ENCODE results near the gene DLGAP4. TPM values are rescaled to one million over a fixed set of nuclear protein-coding genes. Genes with fewer than 3 reads are reported as not detected.

The DLGAP4 gene
- total and polyA plus RNA-seq, 2 of the 8 experiments (the other 6 are each of a cell fraction or from before 2014, with no cell fraction given): 41.2 to 57.2 TPM

DNA sequence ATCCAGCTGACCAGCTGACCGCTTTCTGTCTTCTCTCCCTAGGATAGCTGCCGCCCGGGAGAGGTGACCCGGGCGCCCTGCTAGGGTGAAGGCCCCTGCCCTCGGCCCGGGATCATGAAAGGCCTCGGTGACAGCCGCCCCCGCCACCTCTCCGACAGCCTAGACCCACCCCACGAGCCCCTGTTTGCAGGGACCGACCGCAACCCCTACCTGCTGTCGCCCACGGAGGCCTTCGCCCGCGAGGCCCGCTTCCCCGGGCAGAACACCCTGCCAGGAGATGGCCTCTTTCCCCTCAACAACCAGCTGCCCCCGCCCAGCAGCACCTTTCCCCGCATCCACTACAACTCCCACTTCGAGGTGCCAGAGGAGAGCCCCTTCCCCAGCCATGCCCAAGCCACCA is 125.5 kb downstream of the DLGAP4 start:
- no peak for FAIRE-seq
- peaks cover 0 to 5% of the 10 kb centered on the region in 2 experiments for H4K20me1 ChIP-seq (replicated peaks in 1 of 2; ENCODE audit: control insufficient read depth in 1 of 2, insufficient read depth in 2 of 2, low read length in 2 of 2)
- 90% methylated on average over 18 of the region's 24 CpGs; no CpG with 5 or more reads in 1 of the 2 experiments for whole genome bisulfite sequencing, 2 experiments (ENCODE audit: extremely low coverage in 1 of 2, insufficient coverage in 1 of 2, insufficient read length in 1 of 2, insufficient replicate concordance in 2 of 2, low coverage in 1 of 2, low lambda C conversion rate in 2 of 2, missing lambda C conversion rate in 1 of 2)
- H3K4me1 ChIP-seq (replicated peaks in 1 of 4; ENCODE audit: control insufficient read depth in 3 of 4, insufficient read depth in 4 of 4, low read length in 3 of 4): peaks cover 0 to 4% (median 2%) of the 10 kb centered on the region in 4 experiments; a peak in 3 of 7 replicates
- H2BK15ac ChIP-seq (ENCODE audit: low read length): no peak overlapping the region
- H3K9me3 ChIP-seq (ENCODE audit: insufficient read depth in 2 of 2, low read depth in 1 of 2, low read length in 1 of 2): no peaks in the 10 kb centered on the region
- no peak overlapping the region for H3K14ac ChIP-seq (ENCODE audit: insufficient read length)
- no peak overlapping the region for H4K8ac ChIP-seq (ENCODE audit: extremely low read depth, insufficient read depth, low read length)
- POLR2A ChIA-PET (ENCODE audit: partially characterized antibody): interaction anchor here (0.8 to 1.0 kb wide), 2 partner anchors 53 to 196 kb away, joined by 3 read pairs; partner anchors contain the start of gene AAR2
- H3K9ac ChIP-seq (replicated peaks in 1 of 4; ENCODE audit: extremely low read depth in 1 of 4, low read depth in 3 of 4, low read length in 3 of 4): no peak overlapping the region
- H3K27me3 ChIP-seq (replicated peaks in 1 of 4; ENCODE audit: control insufficient read depth in 3 of 4, extremely low read depth in 1 of 4, insufficient read depth in 3 of 4, low read length in 3 of 4): peaks cover 0 to 10% (median 5%) of the 10 kb centered on the region in 4 experiments; a peak in 3 of 7 replicates
- H2BK20ac ChIP-seq (ENCODE audit: low read length): no peak overlapping the region
- no peak overlapping the region for H2BK12ac ChIP-seq (ENCODE audit: low read depth, low read length)
- no peak overlapping the region for H3K18ac ChIP-seq (ENCODE audit: extremely low read depth, low read length)
- H2BK120ac ChIP-seq (replicated peaks; ENCODE audit: low read depth, low read length): no peak overlapping the region
- H3K4me3 ChIP-seq (ENCODE audit: extremely low read depth in 1 of 4, insufficient read depth in 2 of 4, low read depth in 3 of 4, low read length in 4 of 4): no peak overlapping the region
- DNase-seq (ENCODE audit: low read depth in 1 of 2, low spot score in 2 of 2): no peak
- H3K4me2 ChIP-seq (ENCODE audit: insufficient read depth in 1 of 2, low read depth in 2 of 2, low read length in 2 of 2): no peak overlapping the region
- no peaks in the 10 kb centered on the region for H3K79me1 ChIP-seq (ENCODE audit: low read depth, low read length)
- CTCF ChIA-PET (ENCODE audit: partially characterized antibody): interaction anchor here (0.6 to 1.5 kb wide), 5 partner anchors 9 to 300 kb away, joined by 3 to 4 read pairs (median 4); no protein-coding TSS in a partner anchor
- H2AK5ac ChIP-seq (ENCODE audit: low read depth, low read length): no peak overlapping the region
- no peak overlapping the region for H3K27ac ChIP-seq (ENCODE audit: low read depth, low read length)
- H3K36me3 ChIP-seq (ENCODE audit: control insufficient read depth in 2 of 4, insufficient read depth in 4 of 4, low read length in 3 of 4): no peaks in the 10 kb centered on the region
- 0 out of 2 replicates have a peak, but pooled peaks cover 2% of the 10 kb centered on the region for H3K23me2 ChIP-seq (ENCODE audit: low read depth, low read length)
- H3K56ac ChIP-seq (replicated peaks; ENCODE audit: insufficient read length, low read depth, low read length): no peak overlapping the region
- H2BK5ac ChIP-seq (ENCODE audit: low read depth, low read length): no peak overlapping the region
- no peak overlapping the region for H2AFZ ChIP-seq (ENCODE audit: low read length)
- H3K23ac ChIP-seq (ENCODE audit: insufficient read length): no peak overlapping the region
- H3K4ac ChIP-seq (replicated peaks; ENCODE audit: insufficient read length, low read depth, low read length): no peak overlapping the region
- TF ChIP-seq CHD2 (IDR thresholded peaks at IDR 0.05; ENCODE audit: low read length): no peak
- TF ChIP-seq SIX5 (IDR thresholded peaks at IDR 0.05; ENCODE audit: low read depth, low read length): no peak
- no peak for TF ChIP-seq TEAD4 (IDR thresholded peaks at IDR 0.05; ENCODE audit: low read depth, low read length)
- TF ChIP-seq, protein P1, sequence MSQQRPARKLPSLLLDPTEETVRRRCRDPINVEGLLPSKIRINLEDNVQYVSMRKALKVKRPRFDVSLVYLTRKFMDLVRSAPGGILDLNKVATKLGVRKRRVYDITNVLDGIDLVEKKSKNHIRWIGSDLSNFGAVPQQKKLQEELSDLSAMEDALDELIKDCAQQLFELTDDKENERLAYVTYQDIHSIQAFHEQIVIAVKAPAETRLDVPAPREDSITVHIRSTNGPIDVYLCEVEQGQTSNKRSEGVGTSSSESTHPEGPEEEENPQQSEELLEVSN (IDR thresholded peaks at IDR 0.05): no peak
- no peak for TF ChIP-seq CBX5 (IDR thresholded peaks at IDR 0.05; ENCODE audit: low read depth, low read length)
- no peak for TF ChIP-seq POU5F1 (IDR thresholded peaks at IDR 0.05; ENCODE audit: low read depth, low read length)
- no peak for TF ChIP-seq HDAC2 (IDR thresholded peaks at IDR 0.05; ENCODE audit: borderline replicate concordance in 1 of 2, low read depth in 2 of 2, low read length in 2 of 2)
- TF ChIP-seq RFX5 (IDR thresholded peaks at IDR 0.05; ENCODE audit: borderline replicate concordance, low read depth, low read length): no peak
- no peak for TF ChIP-seq HDAC6 (IDR thresholded peaks at IDR 0.05; ENCODE audit: low read depth, low read length)
- no peak overlapping the region for H4K5ac ChIP-seq (ENCODE audit: insufficient read length, low read depth, low read length)
- H4K91ac ChIP-seq (replicated peaks; ENCODE audit: insufficient read length, low read length): no peak overlapping the region
- H3K79me2 ChIP-seq (ENCODE audit: control insufficient read depth in 1 of 2, insufficient read depth in 2 of 2, low read length in 2 of 2): no peaks in the 10 kb centered on the region

Data from H1 (cell line).